Right kidney (tissue), 1 donor: ENCODE measurements around the gene DNM1.

Experiments
- DNase-seq: peaks from one replicate; pipeline ENCODE4 v3.0.0-alpha.2; 2016

The DNM1 gene

GRCh38 chr9:128205296-128205944 is 2.2 kb downstream of the DNM1 start:
- DNase-seq, result no peak

GRCh38 chr9:128206484-128206883 is 3.3 kb downstream of the DNM1 start:
- DNase-seq, result no peak

GRCh38 chr9:128206916-128207910 is 4.0 kb downstream of the DNM1 start:
- DNase-seq, result no peak

GRCh38 chr9:128208386-128208785 is 5.2 kb downstream of the DNM1 start:
- no peak for DNase-seq

GRCh38 chr9:128208946-128209669 is 5.9 kb downstream of the DNM1 start:
- no peak for DNase-seq

GRCh38 chr9:128211186-128211980 is 8.2 kb downstream of the DNM1 start:
- peak; percentile 39 for DNase-seq

GRCh38 chr9:128211981-128212281 is 8.8 kb downstream of the DNM1 start:
- no peak for DNase-seq

- DNase-seq, result no peak
Observed at GRCh38 chr9:128213746-128214497, 10.7 kb downstream of the DNM1 start.

GRCh38 chr9:128214571-128215490 is 11.7 kb downstream of the DNM1 start:
- no peak for DNase-seq

- no peak for DNase-seq
Observed at GRCh38 chr9:128215491-128216409, 12.6 kb downstream of the DNM1 start.

GRCh38 chr9:128216781-128217553 is 13.8 kb downstream of the DNM1 start:
- DNase-seq, result no peak

- DNase-seq, result no peak
Observed at GRCh38 chr9:128218172-128218517, 15.0 kb downstream of the DNM1 start.

GRCh38 chr9:128218518-128219389 is 15.6 kb downstream of the DNM1 start:
- DNase-seq, result peak; percentile 78

- no peak for DNase-seq
Observed at GRCh38 chr9:128219831-128220230, 16.7 kb downstream of the DNM1 start.

GRCh38 chr9:128222026-128222425 is 18.8 kb downstream of the DNM1 start:
- no peak for DNase-seq

GRCh38 chr9:128222880-128223670 is 19.9 kb downstream of the DNM1 start:
- DNase-seq, result no peak

GRCh38 chr9:128224877-128225276 is 21.7 kb downstream of the DNM1 start:
- DNase-seq, result no peak
